ENCODE results near the gene CEP57.

CEP57 gene

DNA sequence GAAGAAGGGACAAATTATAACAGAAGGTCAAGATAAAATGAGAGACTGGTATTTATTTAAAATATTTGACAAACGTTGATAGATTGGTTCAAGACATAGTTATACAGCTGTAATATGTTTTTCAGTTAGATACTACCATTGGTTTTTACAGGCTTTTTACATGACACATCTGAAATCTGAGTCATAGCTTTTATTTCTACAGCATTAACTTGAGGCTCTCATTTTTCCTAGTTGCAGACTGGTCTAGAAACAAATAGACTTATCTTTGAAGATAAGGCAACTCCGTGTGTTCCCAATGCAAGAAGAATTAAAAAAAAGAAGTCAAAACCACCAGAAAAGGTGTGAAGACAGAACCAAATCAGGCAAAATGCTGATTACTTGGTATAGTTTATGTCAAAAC is 31.3 kb downstream of the CEP57 start:
- TF ChIP-seq, protein P1, sequence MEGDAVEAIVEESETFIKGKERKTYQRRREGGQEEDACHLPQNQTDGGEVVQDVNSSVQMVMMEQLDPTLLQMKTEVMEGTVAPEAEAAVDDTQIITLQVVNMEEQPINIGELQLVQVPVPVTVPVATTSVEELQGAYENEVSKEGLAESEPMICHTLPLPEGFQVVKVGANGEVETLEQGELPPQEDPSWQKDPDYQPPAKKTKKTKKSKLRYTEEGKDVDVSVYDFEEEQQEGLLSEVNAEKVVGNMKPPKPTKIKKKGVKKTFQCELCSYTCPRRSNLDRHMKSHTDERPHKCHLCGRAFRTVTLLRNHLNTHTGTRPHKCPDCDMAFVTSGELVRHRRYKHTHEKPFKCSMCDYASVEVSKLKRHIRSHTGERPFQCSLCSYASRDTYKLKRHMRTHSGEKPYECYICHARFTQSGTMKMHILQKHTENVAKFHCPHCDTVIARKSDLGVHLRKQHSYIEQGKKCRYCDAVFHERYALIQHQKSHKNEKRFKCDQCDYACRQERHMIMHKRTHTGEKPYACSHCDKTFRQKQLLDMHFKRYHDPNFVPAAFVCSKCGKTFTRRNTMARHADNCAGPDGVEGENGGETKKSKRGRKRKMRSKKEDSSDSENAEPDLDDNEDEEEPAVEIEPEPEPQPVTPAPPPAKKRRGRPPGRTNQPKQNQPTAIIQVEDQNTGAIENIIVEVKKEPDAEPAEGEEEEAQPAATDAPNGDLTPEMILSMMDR (conservative IDR thresholded peaks at IDR 0.05) = no peak
- H3K27ac ChIP-seq = no peak overlapping the region

DNA sequence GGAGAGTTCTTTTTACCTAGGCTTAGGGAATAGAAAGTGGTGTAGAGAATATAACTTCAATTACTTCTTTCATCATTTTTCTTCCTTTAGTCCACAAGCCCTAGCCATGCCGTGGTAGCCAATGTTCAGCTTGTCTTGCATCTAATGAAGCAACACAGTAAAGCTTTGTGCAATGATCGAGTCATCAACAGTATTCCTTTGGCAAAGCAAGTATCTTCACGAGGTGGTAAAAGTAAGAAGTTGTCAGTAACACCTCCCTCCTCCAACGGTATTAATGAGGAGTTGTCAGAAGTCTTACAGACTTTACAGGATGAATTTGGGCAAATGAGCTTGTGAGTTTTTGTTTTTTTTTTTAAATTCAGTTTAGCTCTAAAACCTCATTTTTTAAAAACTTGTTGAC is 37.4 kb downstream of the CEP57 start:
- H3K27ac ChIP-seq = no peak overlapping the region
- TF ChIP-seq, protein P1 (conservative IDR thresholded peaks at IDR 0.05) = no peak

DNA sequence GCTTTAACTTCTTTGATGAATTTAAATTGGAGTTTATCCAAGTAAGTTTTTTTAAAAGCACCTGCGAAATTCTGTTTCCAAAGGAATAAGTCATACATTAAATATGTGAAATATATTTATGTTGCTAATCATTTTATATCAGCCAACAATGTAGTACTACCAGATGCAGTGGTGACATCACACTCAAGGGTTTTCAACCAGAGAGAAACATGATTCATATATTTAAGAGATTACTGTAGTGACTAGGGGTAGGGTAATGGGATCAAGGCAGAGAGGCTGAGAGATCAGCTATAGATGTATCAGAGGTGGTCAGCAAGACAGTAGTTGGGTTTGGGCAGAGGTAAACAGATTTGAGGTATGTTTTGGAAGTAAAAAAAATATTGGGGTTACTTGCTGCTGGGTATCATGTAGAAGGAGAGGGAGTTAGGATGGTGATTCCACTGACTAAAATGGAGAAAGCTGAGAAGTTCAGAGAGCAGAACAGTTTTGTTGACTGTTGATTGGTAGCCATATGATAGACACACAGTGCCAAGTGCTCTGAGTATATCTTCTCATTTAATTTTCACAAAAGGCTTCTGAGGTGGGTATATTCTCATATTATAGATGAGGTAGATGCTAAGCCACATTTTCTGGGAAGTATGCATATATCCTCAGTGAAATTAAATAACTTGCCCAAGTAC is 39.4 kb downstream of the CEP57 start:
- TF ChIP-seq, protein P1 (conservative IDR thresholded peaks at IDR 0.05) = no peak

DNA sequence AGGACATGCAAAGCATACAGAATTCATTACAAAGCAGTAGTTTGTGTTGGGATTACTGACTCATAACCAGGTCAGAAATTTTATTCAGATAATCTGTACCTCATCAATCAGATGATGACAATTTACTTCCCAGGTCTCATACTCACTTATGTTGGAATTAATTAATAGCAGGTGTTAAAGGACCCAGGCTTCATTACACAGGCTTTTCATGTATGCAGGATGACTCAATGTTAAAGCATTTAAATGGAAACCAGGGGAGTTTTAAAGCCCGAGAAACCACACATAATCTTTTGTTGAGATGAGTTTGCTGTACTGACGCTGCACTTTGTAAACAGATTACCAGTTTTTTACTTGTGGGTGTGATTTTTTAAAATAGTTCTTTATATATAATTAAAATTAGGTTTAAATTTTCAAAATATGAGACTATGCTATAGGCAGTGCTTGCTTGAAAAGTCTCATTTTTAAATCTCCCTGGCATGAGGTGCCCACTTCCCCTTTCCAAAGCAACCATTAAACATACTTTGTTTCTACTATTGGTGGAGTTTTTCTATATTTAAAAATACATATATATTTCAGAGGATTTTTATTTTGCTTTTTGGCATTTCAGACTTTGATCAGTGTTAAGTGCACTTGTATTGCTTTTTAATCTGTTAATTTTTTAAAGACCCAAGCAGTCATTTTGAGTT is 41.0 kb downstream of the CEP57 start:
- TF ChIP-seq, protein P1 (conservative IDR thresholded peaks at IDR 0.05) = no peak
- no peak overlapping the region for H3K27ac ChIP-seq

More for the DNA sequence above, 39.4 kb downstream of the CEP57 start:
- no peak overlapping the region for H3K27ac ChIP-seq

DNA sequence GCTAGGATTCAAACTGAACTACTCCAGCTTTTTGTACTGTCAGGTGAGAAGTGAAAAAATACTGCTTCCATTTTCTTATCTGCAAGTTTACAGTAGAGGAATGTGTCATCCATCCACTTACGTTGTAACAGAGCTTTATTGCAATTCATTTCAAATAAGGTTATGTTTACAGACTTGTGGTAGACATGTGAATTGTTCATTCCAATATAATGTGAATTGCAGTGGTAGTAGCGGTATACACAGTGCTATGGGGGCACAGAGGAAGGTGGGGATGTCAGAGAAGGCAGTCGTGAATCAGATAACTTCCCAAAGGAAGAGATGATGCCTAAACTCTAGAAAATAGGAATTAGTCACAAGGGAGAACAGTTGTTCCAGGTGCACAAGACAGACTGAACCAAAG is 42.5 kb downstream of the CEP57 start:
- H3K27ac ChIP-seq = 0 out of 2 replicates have a peak overlapping the region, but pooled peaks have one; percentile 4
- TF ChIP-seq, protein P1 (conservative IDR thresholded peaks at IDR 0.05) = no peak

DNA sequence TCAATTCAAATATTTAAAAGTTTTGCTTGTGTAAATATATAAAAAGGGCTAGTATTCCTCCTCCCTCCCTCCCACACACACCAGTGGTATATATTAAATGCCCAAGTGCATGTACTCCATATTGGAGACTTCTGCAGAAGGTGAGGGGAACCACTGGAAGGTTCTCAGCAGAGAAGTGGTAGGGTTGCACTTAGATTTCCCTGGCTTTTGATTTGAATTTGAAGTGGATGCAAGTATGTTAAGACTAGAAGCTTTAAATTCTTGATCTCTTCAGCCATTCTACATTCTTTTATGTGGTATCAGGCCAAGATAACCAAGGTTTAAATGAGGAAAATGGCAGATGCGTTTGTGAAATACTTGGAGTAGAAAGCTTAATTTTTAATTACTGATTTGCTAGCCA is 43.1 kb downstream of the CEP57 start:
- TF ChIP-seq, protein P1 (conservative IDR thresholded peaks at IDR 0.05) = no peak
- 0 out of 2 replicates have a peak overlapping the region, but pooled peaks have one; percentile 4 for H3K27ac ChIP-seq

DNA sequence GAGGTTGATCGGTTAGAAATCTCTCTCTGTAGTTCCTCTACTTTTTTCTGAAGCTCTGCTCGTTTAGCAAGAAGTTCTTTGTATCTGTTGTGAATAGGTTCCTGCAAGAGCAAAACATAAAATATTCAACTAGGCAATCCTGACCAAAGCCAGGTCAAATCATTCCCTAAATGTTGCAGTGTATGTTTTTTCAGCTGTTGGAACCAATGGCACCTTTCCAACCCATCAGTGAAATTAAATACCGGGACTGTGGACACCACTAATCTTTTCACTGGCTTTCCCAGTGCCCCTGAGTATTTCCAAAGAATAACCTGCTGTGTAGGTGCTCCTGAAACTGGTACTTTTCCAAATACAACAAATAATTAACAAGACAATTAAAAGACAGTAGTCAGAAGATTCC is 45.1 kb downstream of the CEP57 start:
- no peak overlapping the region for H3K27ac ChIP-seq
- TF ChIP-seq, protein P1 (conservative IDR thresholded peaks at IDR 0.05) = no peak

All from VCaP (cell line).